A549 (cell line): ENCODE measurements around the gene IPO9. TPM values are rescaled to one million over a fixed set of nuclear protein-coding genes. Genes with fewer than 3 reads are reported as not detected.

Experiments used
- ATAC-seq, 2 experiments: fragments of 200-7000 bp in 1 of 2; fragments of >200 bp in 1 of 2; cut with Nextera tagmentation in 1 of 2; cut with Tn5 transposase in 1 of 2; 3 replicates each; pipeline versions ENCODE4 v1.8.0 to v1.9.1; 2018 to 2020; ENCODE audit warnings: mild to moderate bottlenecking in 1 of 2, moderate library complexity in 1 of 2
- CTCF ChIA-PET: fragments of 300-600 bp; sonication (Branson Sonifier 250); formaldehyde crosslinking; extraction: SDS; loops from one replicate; lab custom pipeline; 2021; ENCODE audit warnings: antibody characterized with exemption, inconsistent platforms; lab: Yijun Ruan, JAX
- POLR2A ChIA-PET: fragments of 350-600 bp; formaldehyde crosslinking; extraction: SDS; loops from one replicate; lab custom pipeline; 2021; ENCODE audit warnings: antibody characterized with exemption, inconsistent platforms; lab: Yijun Ruan, JAX
- DNase-seq, 2 experiments: peaks; one replicate each; pipeline versions ENCODE4 v3.0.0 to v3.0.0-alpha.2; 2011 to 2016; ENCODE audit warnings: low read depth in 1 of 2, low spot score in 1 of 2
- FAIRE-seq: peaks from 2 replicates; lab custom pipeline; 2011; peaks lifted over from hg19 to GRCh38; lab: Jason Lieb, UNC
- H3K27ac ChIP-seq, 2 experiments: fragments of >200 bp; sonication (Bioruptor Twin); formaldehyde crosslinking; 3 replicates each; pipeline ENCODE4 v1.5.1; 2016 to 2017
- H3K4me1 ChIP-seq: fragments of >200 bp; sonication (Bioruptor Twin); formaldehyde crosslinking; 3 replicates; pipeline ENCODE4 v1.6.1; 2016
- H3K4me2 ChIP-seq: fragments of >200 bp; sonication (Bioruptor Twin); formaldehyde crosslinking; 3 replicates; pipeline ENCODE4 v1.6.1; 2016
- H3K4me3 ChIP-seq: fragments of >200 bp; sonication (Bioruptor Twin); formaldehyde crosslinking; 3 replicates; pipeline ENCODE4 v1.5.1; 2016
- H3K9me3 ChIP-seq: fragments of >200 bp; sonication (Bioruptor Twin); formaldehyde crosslinking; 3 replicates; pipeline ENCODE4 v1.6.1; 2016
- ATOH8 ChIP-seq: fragments of 250-450 bp; sonication (Bioruptor Pico); IDR thresholded peaks from 2 replicates; pipeline ENCODE4 v1.5.0; 2020; ENCODE audit warnings: low read depth, mild to moderate bottlenecking, moderate library complexity
- BHLHE40 ChIP-seq: IDR thresholded peaks from 2 replicates; pipeline ENCODE4 v1.6.1; 2012; ENCODE audit warnings: low read depth, low read length, inconsistent platforms
- CBX8 ChIP-seq: fragments of 200-600 bp; sonication (generic); IDR thresholded peaks from 2 replicates; pipeline ENCODE4 v1.6.1; 2016
- CEBPB ChIP-seq, 2 experiments: fragments of >200 bp in 1 of 2; sonication (Bioruptor Twin) in 1 of 2; formaldehyde crosslinking in 1 of 2; IDR thresholded peaks; 2 replicates each; pipeline ENCODE4 v1.6.1; 2012 to 2016
- CHD2 ChIP-seq: fragments of 150-350 bp; IDR thresholded peaks from 2 replicates; pipeline ENCODE4 v1.6.1; 2014; ENCODE audit warnings: low read length; ENCODE audit not compliant: partially characterized antibody
- CTCF ChIP-seq: fragments of >200 bp; sonication (Bioruptor Twin); formaldehyde crosslinking; IDR thresholded peaks from 3 replicates; pipeline ENCODE4 v1.5.1; 2016
- EHF ChIP-seq: fragments of 250-450 bp; sonication (Bioruptor Pico); IDR thresholded peaks from 2 replicates; pipeline ENCODE4 v1.5.0; 2020; ENCODE audit warnings: mild to moderate bottlenecking
- EHMT2 ChIP-seq: fragments of 200-600 bp; sonication (generic); IDR thresholded peaks from 2 replicates; pipeline ENCODE4 v1.6.1; 2016; ENCODE audit warnings: antibody characterized with exemption, low read depth, mild to moderate bottlenecking, moderate library complexity
- EP300 ChIP-seq, 2 experiments: fragments of >200 bp; sonication (Bioruptor Twin); formaldehyde crosslinking; IDR thresholded peaks; 2 replicates in 1 of 2; 3 replicates in 1 of 2; pipeline ENCODE4 v1.6.1; 2016 to 2017
- FOXS1 ChIP-seq: fragments of 250-450 bp; sonication (Bioruptor Pico); IDR thresholded peaks from 2 replicates; pipeline ENCODE4 v1.5.0; 2020; ENCODE audit warnings: mild to moderate bottlenecking, moderate library complexity
- HOXA7 ChIP-seq: fragments of 250-450 bp; sonication (Bioruptor Pico); IDR thresholded peaks from 2 replicates; pipeline ENCODE4 v1.5.0; 2020; ENCODE audit warnings: mild to moderate bottlenecking, moderate library complexity
- KDM1A ChIP-seq: fragments of 200-600 bp; sonication (generic); IDR thresholded peaks from 2 replicates; pipeline ENCODE4 v1.6.1; 2016; ENCODE audit warnings: low read depth, mild to moderate bottlenecking
- KDM5A ChIP-seq: fragments of 200-600 bp; sonication (generic); IDR thresholded peaks from 2 replicates; pipeline ENCODE4 v1.6.1; 2016; ENCODE audit warnings: antibody characterized with exemption, mild to moderate bottlenecking
- MAFK ChIP-seq: fragments of 450-650 bp; IDR thresholded peaks from 2 replicates; pipeline ENCODE4 v1.6.1; 2014; ENCODE audit not compliant: partially characterized antibody
- MAZ ChIP-seq: fragments of 150-350 bp; IDR thresholded peaks from 2 replicates; pipeline ENCODE4 v1.6.1; 2014; ENCODE audit warnings: antibody characterized with exemption, low read depth, low read length, borderline replicate concordance
- PHF8 ChIP-seq: fragments of 200-600 bp; sonication (generic); IDR thresholded peaks from 2 replicates; pipeline ENCODE4 v1.6.1; 2016; ENCODE audit warnings: low read depth, mild to moderate bottlenecking, antibody characterized with exemption, moderate library complexity, borderline replicate concordance
- POLR2AphosphoS2 ChIP-seq: conservative IDR thresholded peaks from 2 replicates; pipeline ENCODE4 v1.6.1; 2012; ENCODE audit warnings: low read length, improper control_type of control experiment, inconsistent platforms
- RAD21 ChIP-seq, 2 experiments: fragments of >200 bp in 1 of 2; sonication (Bioruptor Twin) in 1 of 2; formaldehyde crosslinking in 1 of 2; IDR thresholded peaks in 1 of 2; conservative IDR thresholded peaks in 1 of 2; 2 replicates in 1 of 2; 3 replicates in 1 of 2; pipeline ENCODE4 v1.6.1; 2012 to 2018; ENCODE audit warnings: inconsistent platforms in 1 of 2
- RCOR1 ChIP-seq: fragments of 150-350 bp; IDR thresholded peaks from 2 replicates; pipeline ENCODE4 v1.6.1; 2014; ENCODE audit warnings: antibody characterized with exemption, low read length, low read depth
- SMC3 ChIP-seq: fragments of >200 bp; sonication (Bioruptor Twin); formaldehyde crosslinking; IDR thresholded peaks from 3 replicates; pipeline ENCODE4 v1.6.1; 2018; ENCODE audit warnings: inconsistent platforms
- SREBF2 ChIP-seq: fragments of 450-650 bp; IDR thresholded peaks from 2 replicates; pipeline ENCODE4 v1.6.1; 2014; ENCODE audit warnings: mild to moderate bottlenecking, moderate library complexity
- TP53 ChIP-seq: fragments of 250-450 bp; sonication (Bioruptor Pico); IDR thresholded peaks from 2 replicates; pipeline ENCODE4 v1.5.0; 2021; ENCODE audit warnings: mild to moderate bottlenecking, moderate library complexity
- USF2 ChIP-seq: fragments of 450-650 bp; IDR thresholded peaks from 2 replicates; pipeline ENCODE4 v1.6.1; 2014; ENCODE audit warnings: antibody characterized with exemption
- ZC3H11A ChIP-seq: fragments of 450-650 bp; IDR thresholded peaks from 2 replicates; pipeline ENCODE4 v1.6.1; 2014; ENCODE audit warnings: antibody characterized with exemption, mild to moderate bottlenecking
- ZFP36 ChIP-seq: fragments of 450-650 bp; IDR thresholded peaks from 2 replicates; pipeline ENCODE4 v1.6.1; 2014; ENCODE audit warnings: borderline replicate concordance; ENCODE audit not compliant: partially characterized antibody
- ZSCAN20 ChIP-seq: fragments of 250-450 bp; sonication (Bioruptor Pico); IDR thresholded peaks from 2 replicates; pipeline ENCODE4 v1.8.0; 2022; ENCODE audit warnings: mild to moderate bottlenecking, moderate library complexity
- WGBS: methylation state at CpG from one replicate; pipeline ENCODE4 v1.1.6; 2017; ENCODE audit errors: missing lambda C conversion rate; 5-methylcytosine and 5-hydroxymethylcytosine counted together
- polyA plus RNA-seq, 4 experiments: library from polyadenylated mRNA; depleted of rRNA in 3 of 4; stranded (reverse); fragments of >200 nt; fragmentation: RNase III in 1 of 4; extraction: RNeasy Plus Mini Kit Qiagen cat#74134 plus additional on column Dnase treatment in 1 of 4; gene quantifications; 2 replicates in 3 of 4; 3 replicates in 1 of 4; pipeline ENCODE4 v1.2.3, GENCODE V29; 2011 to 2017
- TF ChIP-seq, protein P1 (sequence below): IDR thresholded peaks from 2 replicates; pipeline ENCODE4 v1.6.1; 2012; ENCODE audit warnings: low read depth, borderline replicate concordance
- TF ChIP-seq, protein P2 (sequence below): fragments of 250-450 bp; sonication (Bioruptor Pico); IDR thresholded peaks from 2 replicates; pipeline ENCODE4 v1.5.0; 2021; ENCODE audit warnings: mild to moderate bottlenecking, moderate library complexity, borderline replicate concordance
- TF ChIP-seq, protein P3 (sequence below): IDR thresholded peaks from 2 replicates; pipeline ENCODE4 v1.6.1; 2012

The IPO9 gene
- polyA plus RNA-seq, 2 of the 4 experiments (the other 2 are of a cell fraction): 40.1 to 77.5 TPM

DNA sequence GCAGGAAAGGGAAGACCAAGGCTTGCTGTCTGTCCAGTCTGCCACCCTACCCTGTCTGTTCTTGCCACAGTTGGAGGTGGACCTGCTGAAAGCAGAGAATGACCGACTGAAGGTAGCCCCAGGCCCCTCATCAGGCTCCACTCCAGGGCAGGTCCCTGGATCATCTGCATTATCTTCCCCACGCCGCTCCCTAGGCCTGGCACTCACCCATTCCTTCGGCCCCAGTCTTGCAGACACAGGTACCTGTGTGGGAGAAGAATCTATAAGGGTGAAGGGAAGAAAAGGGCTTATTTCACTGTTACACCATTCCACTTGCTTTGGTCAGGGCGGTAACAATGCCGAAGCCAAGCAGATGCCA, 20.3 kb upstream of the IPO9 start:
- Histone ChIP-seq H3K27ac (no peak overlapping the region), H3K4me2 (no peak overlapping the region), H3K9me3 (no peaks in the 10 kb centered on the region), H3K4me1 (no peaks in the 10 kb centered on the region), H3K4me3 (no peak overlapping the region)
- DNase-seq (no peak), ATAC-seq (no peak), FAIRE-seq (no peak)
- no peak for TF ChIP-seq FOXS1
- TF ChIP-seq ZFP36: no peak
- no peak for TF ChIP-seq CBX8
- TF ChIP-seq POLR2AphosphoS2: no peak
- TF ChIP-seq HOXA7 (CRISPR knock-in tag): no peak
- TF ChIP-seq KDM1A: no peak
- no peak for TF ChIP-seq CEBPB (IDR thresholded peaks at IDR 0.05)
- no peak for TF ChIP-seq CHD2
- TF ChIP-seq, protein P1, sequence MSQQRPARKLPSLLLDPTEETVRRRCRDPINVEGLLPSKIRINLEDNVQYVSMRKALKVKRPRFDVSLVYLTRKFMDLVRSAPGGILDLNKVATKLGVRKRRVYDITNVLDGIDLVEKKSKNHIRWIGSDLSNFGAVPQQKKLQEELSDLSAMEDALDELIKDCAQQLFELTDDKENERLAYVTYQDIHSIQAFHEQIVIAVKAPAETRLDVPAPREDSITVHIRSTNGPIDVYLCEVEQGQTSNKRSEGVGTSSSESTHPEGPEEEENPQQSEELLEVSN: no peak
- TF ChIP-seq EHF: no peak
- TF ChIP-seq USF2: no peak
- TF ChIP-seq CTCF: no peak
- TF ChIP-seq ZC3H11A: no peak
- TF ChIP-seq, protein P2, sequence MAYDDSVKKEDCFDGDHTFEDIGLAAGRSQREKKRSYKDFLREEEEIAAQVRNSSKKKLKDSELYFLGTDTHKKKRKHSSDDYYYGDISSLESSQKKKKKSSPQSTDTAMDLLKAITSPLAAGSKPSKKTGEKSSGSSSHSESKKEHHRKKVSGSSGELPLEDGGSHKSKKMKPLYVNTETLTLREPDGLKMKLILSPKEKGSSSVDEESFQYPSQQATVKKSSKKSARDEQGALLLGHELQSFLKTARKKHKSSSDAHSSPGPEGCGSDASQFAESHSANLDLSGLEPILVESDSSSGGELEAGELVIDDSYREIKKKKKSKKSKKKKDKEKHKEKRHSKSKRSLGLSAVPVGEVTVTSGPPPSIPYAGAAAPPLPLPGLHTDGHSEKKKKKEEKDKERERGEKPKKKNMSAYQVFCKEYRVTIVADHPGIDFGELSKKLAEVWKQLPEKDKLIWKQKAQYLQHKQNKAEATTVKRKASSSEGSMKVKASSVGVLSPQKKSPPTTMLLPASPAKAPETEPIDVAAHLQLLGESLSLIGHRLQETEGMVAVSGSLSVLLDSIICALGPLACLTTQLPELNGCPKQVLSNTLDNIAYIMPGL (CRISPR knock-in tag): no peak
- TF ChIP-seq PHF8: no peak
- TF ChIP-seq KDM5A: no peak
- no peak for TF ChIP-seq EP300 (IDR thresholded peaks at IDR 0.05)
- TF ChIP-seq RCOR1: no peak
- no peak for TF ChIP-seq SREBF2
- TF ChIP-seq ZSCAN20 (CRISPR knock-in tag): no peak
- POLR2A ChIA-PET: no interaction called here
- CTCF ChIA-PET: interaction anchor here (1.0 to 4.9 kb wide), 4 partner anchors 15 to 104 kb away, joined by 3 to 35 read pairs (median 17); no protein-coding TSS in a partner anchor
- 86% methylated on average over 6 of the region's 6 CpGs for WGBS

DNA sequence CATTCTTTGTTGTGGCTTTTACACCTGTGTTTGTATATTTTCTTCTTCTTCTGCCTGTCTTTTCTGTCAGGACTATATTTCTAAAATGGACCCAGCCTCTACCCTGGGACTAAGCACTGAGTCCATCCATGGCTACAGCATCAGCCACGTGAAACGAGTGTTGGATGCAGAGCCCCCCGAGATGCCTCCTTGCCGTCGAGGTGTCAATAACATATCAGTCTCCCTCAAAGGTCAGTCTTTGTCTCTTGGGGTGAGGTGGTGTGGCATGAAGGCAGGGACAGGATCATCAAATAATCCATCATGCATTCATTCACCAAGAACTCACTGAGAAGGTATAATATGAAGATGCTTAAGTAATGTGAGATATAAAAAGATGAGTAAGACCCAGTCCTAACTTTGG, 19.1 kb upstream of the IPO9 start:
- H3K4me3 ChIP-seq: no peak overlapping the region
- ChIA-PET POLR2A (no interaction called here), CTCF (interaction anchor here (1.3 kb wide), 1 partner anchor 17 kb away, joined by 4 read pairs; no protein-coding TSS in a partner anchor)
- no peak for DNase-seq
- H3K9me3 ChIP-seq: no peaks in the 10 kb centered on the region
- no peaks in the 10 kb centered on the region for H3K4me1 ChIP-seq
- WGBS: 80% methylated on average over 5 of the region's 5 CpGs
- ATAC-seq: no peak
- H3K27ac ChIP-seq: no peak overlapping the region
- FAIRE-seq: no peak
- no peak overlapping the region for H3K4me2 ChIP-seq
- no peak for TF ChIP-seq RAD21 (conservative IDR thresholded peaks at IDR 0.05 in 1 of 2, IDR thresholded peaks at IDR 0.05 in 1 of 2)
- no peak for TF ChIP-seq KDM1A
- no peak for TF ChIP-seq ZC3H11A
- no peak for TF ChIP-seq TP53 (CRISPR knock-in tag)
- no peak for TF ChIP-seq EHMT2
- no peak for TF ChIP-seq USF2
- no peak for TF ChIP-seq ATOH8 (CRISPR knock-in tag)
- TF ChIP-seq EHF: no peak
- no peak for TF ChIP-seq MAZ
- TF ChIP-seq MAFK: no peak
- TF ChIP-seq SMC3: no peak
- TF ChIP-seq, protein P3, sequence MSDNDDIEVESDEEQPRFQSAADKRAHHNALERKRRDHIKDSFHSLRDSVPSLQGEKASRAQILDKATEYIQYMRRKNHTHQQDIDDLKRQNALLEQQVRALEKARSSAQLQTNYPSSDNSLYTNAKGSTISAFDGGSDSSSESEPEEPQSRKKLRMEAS: no peak
- TF ChIP-seq BHLHE40: no peak
- no peak for TF ChIP-seq CTCF
